ENCODE data around the gene GLS. TPM values are rescaled to one million over a fixed set of nuclear protein-coding genes. Genes with fewer than 3 reads are reported as not detected.
A peak's percentile ranks its signal among the peaks of the same experiment; 100 is the strongest.

The GLS gene
- total RNA-seq, 1 donor from 2014 or later, result 178 TPM

DNA sequence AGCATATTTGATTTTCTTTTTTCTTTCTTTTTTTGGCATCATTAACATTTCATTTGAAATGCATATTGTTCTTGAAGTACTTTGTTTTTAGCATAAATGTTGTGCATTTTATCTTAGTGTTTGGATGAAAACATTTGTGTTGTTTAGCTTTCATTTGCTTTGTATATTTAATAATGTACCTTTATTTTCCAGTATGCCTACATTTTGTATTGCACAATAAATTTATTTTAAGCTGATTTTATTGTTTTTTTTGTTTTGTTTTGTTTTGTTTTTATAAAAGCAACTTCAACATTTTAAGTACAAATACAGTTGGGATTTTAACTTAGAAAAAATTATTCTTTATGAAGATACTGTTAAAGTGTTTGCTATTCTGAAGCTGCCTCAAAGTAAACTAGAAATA lies 54.4 kb downstream of the GLS start:
- H3K4me1 Mint-ChIP-seq (ENCODE audit: unreplicated experiment), result peaks cover 38% of the 10 kb centered on the region

GRCh38 chr2:190938771-190939335 lies 58.2 kb downstream of the GLS start:
- TF ChIP-seq CTCF (IDR thresholded peaks at IDR 0.05), result no peak
- Mint-ChIP-seq H3K36me3 (ENCODE audit: unreplicated experiment) (peaks cover 10% of the 10 kb centered on the region), H3K27ac (ENCODE audit: unreplicated experiment) (peak overlapping the region; percentile 88)

More for the DNA sequence above, 54.4 kb downstream of the GLS start:
- no peak for DNase-seq (ENCODE audit: extremely low spot score, unreplicated experiment)
- Mint-ChIP-seq H3K27me3 (ENCODE audit: unreplicated experiment) (no peaks in the 10 kb centered on the region), H3K36me3 (ENCODE audit: unreplicated experiment) (peaks cover 31% of the 10 kb centered on the region), H3K27ac (ENCODE audit: unreplicated experiment) (no peak overlapping the region), H3K9me3 (ENCODE audit: unreplicated experiment) (no peaks in the 10 kb centered on the region), H3K4me3 (ENCODE audit: unreplicated experiment) (no peak overlapping the region)
- TF ChIP-seq CTCF (IDR thresholded peaks at IDR 0.05), result no peak

DNA sequence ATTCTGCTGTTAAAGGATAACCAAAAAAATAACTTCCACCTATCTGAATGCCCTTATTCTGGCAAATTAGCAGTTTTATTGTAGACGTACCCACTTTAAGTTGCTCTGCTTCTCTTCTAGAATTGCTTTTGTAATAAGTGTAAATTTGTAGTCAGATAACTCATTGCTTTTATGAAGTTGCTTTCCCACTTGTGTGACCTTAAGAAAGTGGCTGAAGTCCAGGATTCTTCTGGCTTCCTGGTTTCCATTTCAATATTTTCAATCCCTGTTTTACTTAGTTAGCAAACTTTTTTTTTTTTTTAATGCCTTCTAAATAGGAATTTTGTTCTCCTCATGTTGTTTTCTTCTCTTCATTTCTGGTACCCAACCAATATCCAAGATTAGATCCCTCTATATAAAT lies 59.8 kb downstream of the GLS start:
- DNase-seq (ENCODE audit: extremely low spot score, unreplicated experiment), result no peak
- TF ChIP-seq CTCF (IDR thresholded peaks at IDR 0.05), result no peak
- Mint-ChIP-seq H3K27ac (ENCODE audit: unreplicated experiment) (peak overlapping the region; percentile 40), H3K9me3 (ENCODE audit: unreplicated experiment) (no peaks in the 10 kb centered on the region), H3K27me3 (ENCODE audit: unreplicated experiment) (no peaks in the 10 kb centered on the region), H3K4me3 (ENCODE audit: unreplicated experiment) (no peak overlapping the region), H3K36me3 (ENCODE audit: unreplicated experiment) (peaks cover 4% of the 10 kb centered on the region), H3K4me1 (ENCODE audit: unreplicated experiment) (peaks cover 46% of the 10 kb centered on the region)

More at GRCh38 chr2:190938771-190939335, 58.2 kb downstream of the GLS start:
- no peaks in the 10 kb centered on the region for H3K9me3 Mint-ChIP-seq (ENCODE audit: unreplicated experiment)
- no peaks in the 10 kb centered on the region for H3K27me3 Mint-ChIP-seq (ENCODE audit: unreplicated experiment)
- H3K4me1 Mint-ChIP-seq (ENCODE audit: unreplicated experiment), result peaks cover 44% of the 10 kb centered on the region
- no peak overlapping the region for H3K4me3 Mint-ChIP-seq (ENCODE audit: unreplicated experiment)
- DNase-seq (ENCODE audit: extremely low spot score, unreplicated experiment), result no peak

GRCh38 chr2:190941571-190941970 lies 61.0 kb downstream of the GLS start:
- Mint-ChIP-seq H3K9me3 (ENCODE audit: unreplicated experiment) (no peaks in the 10 kb centered on the region), H3K27ac (ENCODE audit: unreplicated experiment) (no peak overlapping the region), H3K4me1 (ENCODE audit: unreplicated experiment) (peaks cover 36% of the 10 kb centered on the region), H3K27me3 (ENCODE audit: unreplicated experiment) (no peaks in the 10 kb centered on the region), H3K36me3 (ENCODE audit: unreplicated experiment) (peaks cover 4% of the 10 kb centered on the region), H3K4me3 (ENCODE audit: unreplicated experiment) (no peak overlapping the region)
- no peak for TF ChIP-seq CTCF (IDR thresholded peaks at IDR 0.05)
- DNase-seq (ENCODE audit: extremely low spot score, unreplicated experiment), result no peak

DNA sequence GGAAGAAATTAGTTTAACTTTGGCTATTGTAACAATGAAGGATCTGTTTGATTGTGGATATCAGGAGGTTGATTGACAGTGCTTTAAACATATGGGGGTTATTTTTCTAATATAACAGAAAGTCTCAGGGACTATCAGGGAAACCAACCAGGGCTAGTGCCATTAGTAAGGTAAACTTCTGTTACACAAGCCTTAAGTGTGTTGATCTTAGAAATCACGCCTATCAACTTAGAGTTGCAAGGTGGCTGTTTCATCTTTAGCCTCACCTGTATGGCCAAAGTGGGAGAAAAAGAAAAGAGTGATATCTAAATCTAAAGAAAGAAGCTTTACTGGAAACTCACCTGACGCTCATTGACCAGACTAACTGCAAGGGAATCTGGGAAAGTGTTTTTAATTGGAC lies 62.1 kb downstream of the GLS start:
- Mint-ChIP-seq H3K27ac (ENCODE audit: unreplicated experiment) (no peak overlapping the region), H3K27me3 (ENCODE audit: unreplicated experiment) (no peaks in the 10 kb centered on the region), H3K36me3 (ENCODE audit: unreplicated experiment) (peaks cover 2% of the 10 kb centered on the region), H3K4me1 (ENCODE audit: unreplicated experiment) (peaks cover 27% of the 10 kb centered on the region), H3K9me3 (ENCODE audit: unreplicated experiment) (no peaks in the 10 kb centered on the region), H3K4me3 (ENCODE audit: unreplicated experiment) (no peak overlapping the region)
- TF ChIP-seq CTCF (IDR thresholded peaks at IDR 0.05), result no peak
- DNase-seq (ENCODE audit: extremely low spot score, unreplicated experiment), result no peak

All from osteocyte (in vitro differentiated cells).